HG03520 (cell line): Measurements from ENCODE around the gene NVL.
"Not testable (repeated sequence)": the region's sequence is repeated elsewhere in the genome, so short reads cannot be mapped to it uniquely, and the experiment has no call there.

Experiments
- ATAC-seq: cut with Tn5 transposase; IDR thresholded peaks from one replicate; pipeline ENCODE4 v1.9.1; 2021; ENCODE audit warnings: mild to moderate bottlenecking, moderate library complexity; ENCODE audit not compliant: unreplicated experiment

Gene NVL

GRCh38 chr1:224329842-224330753 lies at the start of gene NVL:
Gene NVL (minus strand): TSS chr1:224330172. CDS start chr1:224330127, 45 bp downstream.
- peak; percentile 64 for ATAC-seq

GRCh38 chr1:224378855-224379631 lies 49.1 kb upstream of the NVL start:
- ATAC-seq: no peak

GRCh38 chr1:224377676-224378006 lies 47.7 kb upstream of the NVL start:
- peak; percentile 54 for ATAC-seq

- no peak for ATAC-seq
Measured at GRCh38 chr1:224375059-224375458, 45.1 kb upstream of the NVL start.

- ATAC-seq: no peak
Measured at GRCh38 chr1:224373008-224373590, 43.1 kb upstream of the NVL start.

GRCh38 chr1:224368409-224368808 lies 38.4 kb upstream of the NVL start:
- peak; percentile 84 for ATAC-seq

- no peak for ATAC-seq
Measured at GRCh38 chr1:224359207-224359606, 29.2 kb upstream of the NVL start.

GRCh38 chr1:224358237-224358636 lies 28.3 kb upstream of the NVL start:
- no peak for ATAC-seq

- no peak for ATAC-seq
Measured at GRCh38 chr1:224357626-224358124, 27.7 kb upstream of the NVL start.

- peak; percentile 98 for ATAC-seq
Measured at GRCh38 chr1:224356685-224357625, 27.0 kb upstream of the NVL start, which contains the start of gene CNIH4. Gene CNIH4 (plus strand): TSS chr1:224356879. CDS start chr1:224356925, 46 bp downstream.

GRCh38 chr1:224353975-224354925 lies 24.3 kb upstream of the NVL start:
- no peak for ATAC-seq

GRCh38 chr1:224352436-224353085 lies 22.6 kb upstream of the NVL start:
- not testable (repeated sequence) for ATAC-seq

- ATAC-seq: not testable (repeated sequence)
Measured at GRCh38 chr1:224349716-224350115, 19.7 kb upstream of the NVL start.

- no peak for ATAC-seq
Measured at GRCh38 chr1:224348137-224348536, 18.2 kb upstream of the NVL start.

- ATAC-seq: no peak
Measured at GRCh38 chr1:224343679-224344078, 13.7 kb upstream of the NVL start.

GRCh38 chr1:224340453-224341384 lies 10.7 kb upstream of the NVL start:
- ATAC-seq: not testable (repeated sequence)

- no peak for ATAC-seq
Measured at GRCh38 chr1:224339442-224340033, 9.6 kb upstream of the NVL start.
